Trophoblast cell (in vitro differentiated cells and primary cell): Measurements from ENCODE around the gene COBL.

Experiments used
- DNase-seq, 2 donors: peaks; one replicate each; pipeline ENCODE4 v3.0.0-alpha.2; 2016
- H2AFZ ChIP-seq: 2 replicates; pipeline ENCODE4 v1.6.1; 2013; ENCODE audit warnings: low read length, moderate library complexity, mild to moderate bottlenecking; ENCODE audit not compliant: insufficient read depth, poor library complexity
- H2AK5ac ChIP-seq: 2 replicates; pipeline ENCODE4 v1.6.1; 2013; ENCODE audit warnings: mild to moderate bottlenecking, low read length
- H2BK120ac ChIP-seq: 2 replicates; pipeline ENCODE4 v1.6.1; 2013; ENCODE audit warnings: low read length, mild to moderate bottlenecking, moderate library complexity; ENCODE audit not compliant: insufficient read depth, poor library complexity
- H2BK12ac ChIP-seq: 2 replicates; pipeline ENCODE4 v1.6.1; 2013; ENCODE audit warnings: mild to moderate bottlenecking, low read length, moderate library complexity
- H2BK5ac ChIP-seq: 2 replicates; pipeline ENCODE4 v1.6.1; 2013; ENCODE audit warnings: low read length, low read depth, moderate library complexity, mild to moderate bottlenecking; ENCODE audit not compliant: poor library complexity
- H3K14ac ChIP-seq: 2 replicates; pipeline ENCODE4 v1.6.1; 2013; ENCODE audit warnings: mild to moderate bottlenecking, low read length
- H3K18ac ChIP-seq: 2 replicates; pipeline ENCODE4 v1.6.1; 2013; ENCODE audit warnings: mild to moderate bottlenecking, low read length
- H3K23ac ChIP-seq: 2 replicates; pipeline ENCODE4 v1.6.1; 2013; ENCODE audit warnings: low read length
- H3K27ac ChIP-seq: 2 replicates; pipeline ENCODE4 v1.5.1; 2013; ENCODE audit warnings: low read depth, mild to moderate bottlenecking, inconsistent platforms, low read length, moderate library complexity
- H3K27me3 ChIP-seq: 2 replicates; pipeline ENCODE4 v1.6.1; 2013; ENCODE audit warnings: inconsistent platforms, mild to moderate bottlenecking, low read length, moderate library complexity; ENCODE audit not compliant: insufficient read depth
- H3K36me3 ChIP-seq, 2 experiments: 1 replicate in 1 of 2; 2 replicates in 1 of 2; pipeline ENCODE4 v1.6.1; 2013; ENCODE audit warnings: low read length in 2 of 2, mild to moderate bottlenecking in 2 of 2, moderate library complexity in 1 of 2; ENCODE audit not compliant: insufficient read depth in 2 of 2, control insufficient read depth in 1 of 2
- H3K4ac ChIP-seq: 2 replicates; pipeline ENCODE4 v1.6.1; 2013; ENCODE audit warnings: low read depth, mild to moderate bottlenecking, low read length, moderate library complexity
- H3K4me1 ChIP-seq, 2 experiments: 1 replicate in 1 of 2; 2 replicates in 1 of 2; pipeline ENCODE4 v1.6.1; 2013; ENCODE audit warnings: low read length in 2 of 2, mild to moderate bottlenecking in 2 of 2, moderate library complexity in 1 of 2; ENCODE audit not compliant: insufficient read depth in 2 of 2, control insufficient read depth in 1 of 2
- H3K4me2 ChIP-seq: 2 replicates; pipeline ENCODE4 v1.6.1; 2013; ENCODE audit warnings: inconsistent platforms, mild to moderate bottlenecking, low read length, moderate library complexity
- H3K4me3 ChIP-seq: 2 replicates; pipeline ENCODE4 v1.5.1; 2013; ENCODE audit warnings: mild to moderate bottlenecking, low read depth, low read length, inconsistent platforms
- H3K79me1 ChIP-seq: one replicate; pipeline ENCODE4 v1.6.1; 2013; ENCODE audit warnings: low read length
- H3K79me2 ChIP-seq: 2 replicates; pipeline ENCODE4 v1.6.1; 2013; ENCODE audit warnings: low read length, mild to moderate bottlenecking; ENCODE audit not compliant: control insufficient read depth, insufficient read depth, poor library complexity
- H3K9ac ChIP-seq: 2 replicates; pipeline ENCODE4 v1.6.1; 2013; ENCODE audit warnings: mild to moderate bottlenecking, low read length
- H3K9me3 ChIP-seq: 2 replicates; pipeline ENCODE4 v1.6.1; 2013; ENCODE audit warnings: low read depth, mild to moderate bottlenecking, control low read depth, inconsistent platforms, low read length; ENCODE audit not compliant: insufficient read depth
- H4K12ac ChIP-seq: 2 replicates; pipeline ENCODE4 v1.6.1; 2013; ENCODE audit warnings: low read depth, mild to moderate bottlenecking, low read length, moderate library complexity
- H4K8ac ChIP-seq: 2 replicates; pipeline ENCODE4 v1.6.1; 2013; ENCODE audit warnings: low read depth, mild to moderate bottlenecking, low read length, moderate library complexity
- H4K91ac ChIP-seq: one replicate; pipeline ENCODE4 v1.6.1; 2013; ENCODE audit warnings: low read depth, mild to moderate bottlenecking, low read length, moderate library complexity
- WGBS: extraction: QIAGEN DNeasy Blood & Tissue Kit; methylation state at CpG from one replicate; pipeline ENCODE4 v1.1.7; 2013; ENCODE audit warnings: missing lambda C conversion rate; ENCODE audit not compliant: insufficient read length, insufficient coverage; ENCODE audit errors: extremely low coverage; 5-methylcytosine and 5-hydroxymethylcytosine counted together

COBL gene

DNA sequence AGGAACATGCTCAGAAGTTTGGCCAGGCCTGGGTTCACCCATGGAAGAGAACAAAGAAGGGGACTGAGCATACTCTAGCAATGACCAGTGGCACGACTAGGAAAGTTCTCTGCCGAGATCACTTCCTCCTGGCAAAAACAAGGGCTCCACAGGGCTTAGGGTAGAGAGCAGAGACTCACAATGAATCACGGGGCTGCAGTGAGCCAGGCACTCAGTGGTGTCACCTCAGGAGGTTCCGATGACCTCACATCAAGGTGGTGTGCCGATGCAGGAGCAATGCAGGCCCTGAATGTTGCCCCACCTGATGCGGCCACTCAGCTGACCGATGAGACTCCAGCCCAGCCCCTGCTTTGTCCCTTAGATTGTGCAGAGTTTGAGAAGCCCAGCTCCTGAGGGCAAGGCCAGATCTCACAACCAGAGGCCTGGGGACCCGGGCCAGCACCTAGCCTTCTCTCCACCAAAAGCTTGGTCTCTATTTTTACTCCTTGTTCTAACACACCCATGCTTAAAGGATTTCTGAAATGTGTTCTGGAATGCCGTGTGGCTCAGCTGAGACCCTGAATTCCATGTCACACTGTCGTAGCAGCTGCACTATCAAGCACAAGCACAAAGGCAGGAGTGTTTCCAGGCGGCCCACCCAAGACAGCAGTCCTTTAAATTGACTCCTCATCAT is 60.9 kb downstream of the COBL start:
- WGBS, result no CpG with 5 or more reads among the region's 11 CpGs
- Histone ChIP-seq H3K9me3 (no peaks in the 10 kb centered on the region), H3K4ac (no peak overlapping the region), H3K14ac (no peak overlapping the region), H3K23ac (no peak overlapping the region), H3K4me2 (no peak overlapping the region), H3K18ac (no peak overlapping the region), H2BK120ac (no peak overlapping the region), H3K36me3 (no peaks in the 10 kb centered on the region), H3K27me3 (no peaks in the 10 kb centered on the region), H3K4me3 (no peak overlapping the region), H4K91ac (no peak overlapping the region), H3K79me1 (peaks cover under 1% of the 10 kb centered on the region), H3K9ac (no peak overlapping the region), H2BK12ac (no peak overlapping the region), H3K4me1 (peaks cover 4 to 14% of the 10 kb centered on the region in 2 experiments), H2BK5ac (no peak overlapping the region), H4K8ac (peak overlapping the region; percentile 20), H3K27ac (no peak overlapping the region), H4K12ac (no peak overlapping the region), H3K79me2 (peaks cover 2% of the 10 kb centered on the region), H2AFZ (no peak overlapping the region), H2AK5ac (no peak overlapping the region)
- peak; percentile 77 to 83 for DNase-seq

DNA sequence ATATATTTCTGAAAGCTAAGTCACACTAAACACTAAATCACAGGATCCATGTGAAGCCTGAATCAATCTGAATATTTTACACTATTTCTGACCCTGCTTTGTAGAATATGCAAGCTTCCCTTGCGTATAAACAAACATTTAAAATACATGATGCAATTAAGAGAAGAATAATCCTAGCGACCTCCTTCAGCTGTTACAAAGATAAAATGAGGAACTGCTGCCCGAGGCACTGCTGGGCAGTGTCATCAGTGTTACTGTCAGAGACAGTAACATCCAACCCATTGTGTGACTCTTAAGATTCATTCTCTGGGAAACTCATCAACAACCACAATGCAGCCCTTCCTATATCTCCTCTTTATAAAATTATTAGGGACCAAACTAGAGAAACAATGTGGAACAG is 61.6 kb downstream of the COBL start:
- Histone ChIP-seq H2BK5ac (no peak overlapping the region), H3K79me1 (peaks cover 2% of the 10 kb centered on the region), H2BK120ac (no peak overlapping the region), H3K9me3 (no peaks in the 10 kb centered on the region), H3K18ac (no peak overlapping the region), H2BK12ac (no peak overlapping the region), H3K14ac (no peak overlapping the region), H4K8ac (no peak overlapping the region), H3K79me2 (peaks cover 2% of the 10 kb centered on the region), H4K91ac (no peak overlapping the region), H3K9ac (no peak overlapping the region), H2AK5ac (no peak overlapping the region), H3K4ac (no peak overlapping the region), H3K36me3 (no peaks in the 10 kb centered on the region), H3K4me2 (no peak overlapping the region), H3K4me3 (no peak overlapping the region), H3K27ac (no peak overlapping the region), H4K12ac (no peak overlapping the region), H2AFZ (no peak overlapping the region), H3K27me3 (no peaks in the 10 kb centered on the region), H3K23ac (no peak overlapping the region), H3K4me1 (peaks cover 4 to 15% of the 10 kb centered on the region in 2 experiments)
- WGBS, result no CpG with 5 or more reads among the region's 3 CpGs
- no peak for DNase-seq

DNA sequence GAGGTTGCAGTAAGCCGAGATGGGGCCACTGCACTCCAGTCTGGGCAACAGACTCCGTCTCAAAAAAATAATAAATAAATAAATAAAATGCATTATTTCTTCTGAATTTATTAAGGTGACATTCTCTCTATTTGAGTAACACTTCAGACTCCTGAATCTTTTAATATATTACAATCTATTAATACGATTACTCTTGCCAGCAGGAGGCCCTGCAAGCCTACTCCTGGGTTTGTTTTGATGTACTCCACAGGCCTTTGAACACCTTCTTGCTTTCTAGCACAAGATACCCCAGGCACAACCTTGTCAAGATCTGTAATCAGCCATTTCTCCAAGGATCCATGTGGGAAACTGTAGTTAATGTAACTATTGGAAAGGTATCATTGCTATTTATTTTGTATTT is 63.5 kb downstream of the COBL start:
- Histone ChIP-seq H3K79me1 (peaks cover 2% of the 10 kb centered on the region), H3K4me1 (peaks cover 8 to 20% of the 10 kb centered on the region in 2 experiments), H4K91ac (no peak overlapping the region), H3K18ac (no peak overlapping the region), H3K4me3 (no peak overlapping the region), H4K12ac (no peak overlapping the region), H2AK5ac (no peak overlapping the region), H3K9ac (no peak overlapping the region), H3K4ac (no peak overlapping the region), H3K9me3 (no peaks in the 10 kb centered on the region), H3K4me2 (no peak overlapping the region), H2BK12ac (no peak overlapping the region), H3K79me2 (peaks cover 2% of the 10 kb centered on the region), H2BK5ac (no peak overlapping the region), H2AFZ (no peak overlapping the region), H3K23ac (no peak overlapping the region), H3K27ac (no peak overlapping the region), H3K14ac (no peak overlapping the region), H3K27me3 (no peaks in the 10 kb centered on the region), H2BK120ac (no peak overlapping the region), H4K8ac (no peak overlapping the region), H3K36me3 (no peaks in the 10 kb centered on the region)
- no peak for DNase-seq
- no CpG with 5 or more reads among the region's 3 CpGs for WGBS

DNA sequence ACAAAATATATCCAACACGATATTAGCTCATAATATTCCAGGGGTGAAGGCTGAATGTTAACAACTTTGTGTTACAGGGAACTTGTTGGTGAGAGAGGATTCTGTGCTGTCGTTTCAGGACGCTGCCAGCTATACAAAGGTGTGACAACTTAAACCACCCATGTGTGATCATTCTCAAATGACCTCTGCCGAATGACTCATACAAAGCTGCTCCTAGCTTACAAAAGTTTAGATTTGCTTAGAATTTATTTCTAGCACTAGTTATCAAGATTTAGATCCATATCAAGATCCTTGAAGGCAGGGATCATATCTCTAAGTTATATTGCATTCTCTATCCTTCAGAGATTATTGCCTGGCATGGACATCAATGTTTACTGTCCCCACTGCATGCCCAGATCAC is 65.3 kb downstream of the COBL start:
- DNase-seq, result peak; percentile 42 to 70
- Histone ChIP-seq H4K8ac (no peak overlapping the region), H3K23ac (no peak overlapping the region), H4K12ac (no peak overlapping the region), H3K9me3 (no peaks in the 10 kb centered on the region), H3K4me1 (peaks cover 8 to 17% of the 10 kb centered on the region in 2 experiments), H2AFZ (no peak overlapping the region), H3K14ac (no peak overlapping the region), H3K79me2 (peaks cover 2% of the 10 kb centered on the region), H3K4me2 (no peak overlapping the region), H2BK120ac (no peak overlapping the region), H3K18ac (no peak overlapping the region), H3K9ac (no peak overlapping the region), H3K79me1 (peaks cover 3% of the 10 kb centered on the region), H3K36me3 (no peaks in the 10 kb centered on the region), H4K91ac (no peak overlapping the region), H2BK5ac (no peak overlapping the region), H2AK5ac (no peak overlapping the region), H3K27me3 (no peaks in the 10 kb centered on the region), H3K27ac (no peak overlapping the region), H2BK12ac (no peak overlapping the region), H3K4ac (no peak overlapping the region), H3K4me3 (no peak overlapping the region)
- WGBS, result no CpG with 5 or more reads among the region's 4 CpGs
